Neutrophil (primary cell): Measurements from ENCODE around the gene DOCK4.

ENCODE experiments used
- H3K27ac ChIP-seq: fragments of 200-600 bp; sonication (generic); 2 replicates; pipeline ENCODE4 v1.5.1; 2016; ENCODE audit warnings: mild to moderate bottlenecking, moderate library complexity
- H3K27me3 ChIP-seq: fragments of 200-600 bp; sonication (generic); 2 replicates; pipeline ENCODE4 v1.6.0; 2016; ENCODE audit warnings: mild to moderate bottlenecking
- H3K36me3 ChIP-seq: fragments of 200-600 bp; sonication (generic); 2 replicates; pipeline ENCODE4 v1.5.1; 2017
- H3K4me1 ChIP-seq, 2 experiments: fragments of 200-600 bp in 1 of 2; sonication (generic) in 1 of 2; 1 replicate in 1 of 2; 2 replicates in 1 of 2; pipeline versions ENCODE4 v1.5.1 to v1.6.1; 2013 to 2016; ENCODE audit warnings: low read depth in 1 of 2, low read length in 1 of 2, mild to moderate bottlenecking in 1 of 2, moderate library complexity in 1 of 2; ENCODE audit not compliant: control insufficient read depth in 1 of 2, insufficient read depth in 1 of 2
- H3K4me3 ChIP-seq, 2 experiments: fragments of 200-600 bp in 1 of 2; sonication (generic) in 1 of 2; 1 replicate in 1 of 2; 2 replicates in 1 of 2; pipeline ENCODE4 v1.5.1; 2013 to 2016; ENCODE audit warnings: low read depth in 1 of 2, low read length in 1 of 2, mild to moderate bottlenecking in 1 of 2, moderate library complexity in 1 of 2
- H3K9me3 ChIP-seq: fragments of 200-600 bp; sonication (generic); 2 replicates; pipeline ENCODE4 v1.5.1; 2016
- TF ChIP-seq, protein P1 (sequence below): fragments of 200-600 bp; sonication (generic); IDR thresholded peaks from 2 replicates; pipeline ENCODE4 v1.5.1; 2016; ENCODE audit warnings: antibody characterized with exemption

The DOCK4 gene

DNA sequence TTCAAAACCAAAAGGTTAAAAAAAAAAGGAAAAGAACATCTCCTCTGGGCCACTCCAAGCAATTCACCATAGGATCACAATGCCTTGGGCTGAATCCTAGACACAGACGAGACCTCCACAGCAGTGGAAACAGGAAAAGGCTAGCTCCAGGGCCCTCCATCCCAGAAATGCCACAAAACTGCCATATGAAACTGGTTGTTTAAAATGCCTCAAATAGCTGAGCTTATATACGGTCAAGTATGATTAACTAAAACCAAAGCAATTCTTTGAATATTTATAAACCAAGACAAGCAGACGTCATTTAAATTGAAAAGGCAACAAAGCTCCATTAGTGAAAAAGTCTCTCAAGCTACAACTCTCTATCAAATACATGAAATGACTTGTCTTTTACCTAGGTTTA, 63.1 kb downstream of the DOCK4 start:
- Histone ChIP-seq H3K36me3 (no peaks in the 10 kb centered on the region), H3K4me1 (no peaks in the 10 kb centered on the region), H3K9me3 (no peaks in the 10 kb centered on the region), H3K4me3 (no peak overlapping the region), H3K27me3 (no peaks in the 10 kb centered on the region), H3K27ac (no peak overlapping the region)
- TF ChIP-seq, protein P1, sequence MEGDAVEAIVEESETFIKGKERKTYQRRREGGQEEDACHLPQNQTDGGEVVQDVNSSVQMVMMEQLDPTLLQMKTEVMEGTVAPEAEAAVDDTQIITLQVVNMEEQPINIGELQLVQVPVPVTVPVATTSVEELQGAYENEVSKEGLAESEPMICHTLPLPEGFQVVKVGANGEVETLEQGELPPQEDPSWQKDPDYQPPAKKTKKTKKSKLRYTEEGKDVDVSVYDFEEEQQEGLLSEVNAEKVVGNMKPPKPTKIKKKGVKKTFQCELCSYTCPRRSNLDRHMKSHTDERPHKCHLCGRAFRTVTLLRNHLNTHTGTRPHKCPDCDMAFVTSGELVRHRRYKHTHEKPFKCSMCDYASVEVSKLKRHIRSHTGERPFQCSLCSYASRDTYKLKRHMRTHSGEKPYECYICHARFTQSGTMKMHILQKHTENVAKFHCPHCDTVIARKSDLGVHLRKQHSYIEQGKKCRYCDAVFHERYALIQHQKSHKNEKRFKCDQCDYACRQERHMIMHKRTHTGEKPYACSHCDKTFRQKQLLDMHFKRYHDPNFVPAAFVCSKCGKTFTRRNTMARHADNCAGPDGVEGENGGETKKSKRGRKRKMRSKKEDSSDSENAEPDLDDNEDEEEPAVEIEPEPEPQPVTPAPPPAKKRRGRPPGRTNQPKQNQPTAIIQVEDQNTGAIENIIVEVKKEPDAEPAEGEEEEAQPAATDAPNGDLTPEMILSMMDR, result no peak

DNA sequence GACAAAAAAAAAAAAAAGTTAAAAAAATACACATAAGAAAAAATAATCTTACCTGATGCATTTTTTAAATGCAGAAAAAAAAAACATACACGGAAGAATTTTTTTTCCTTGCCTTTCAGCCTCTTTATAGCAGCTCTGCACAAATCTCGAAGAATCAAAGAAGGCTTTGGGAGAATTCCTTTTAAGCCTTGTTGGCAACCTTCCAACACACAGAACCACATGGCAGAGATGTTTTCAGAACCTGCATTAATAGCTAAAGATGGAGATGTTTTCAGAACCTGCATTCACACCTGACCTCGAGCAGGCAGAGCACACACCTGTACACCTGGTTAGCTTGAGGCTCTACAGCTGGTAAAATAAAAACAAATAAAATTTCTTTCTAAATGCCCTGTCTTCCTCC, 65.6 kb downstream of the DOCK4 start:
- no peak overlapping the region for H3K4me3 ChIP-seq
- H3K27me3 ChIP-seq, result no peaks in the 10 kb centered on the region
- H3K27ac ChIP-seq, result no peak overlapping the region
- no peaks in the 10 kb centered on the region for H3K9me3 ChIP-seq
- TF ChIP-seq, protein P1, result no peak
- no peaks in the 10 kb centered on the region for H3K36me3 ChIP-seq
- no peaks in the 10 kb centered on the region for H3K4me1 ChIP-seq

- H3K4me1 ChIP-seq, result no peaks in the 10 kb centered on the region
- H3K4me3 ChIP-seq, result no peak overlapping the region
- TF ChIP-seq, protein P1, result no peak
- H3K9me3 ChIP-seq, result no peaks in the 10 kb centered on the region
- no peaks in the 10 kb centered on the region for H3K36me3 ChIP-seq
- no peaks in the 10 kb centered on the region for H3K27me3 ChIP-seq
- no peak overlapping the region for H3K27ac ChIP-seq
Observed at GRCh38 chr7:112138938-112139337, 67.3 kb downstream of the DOCK4 start.

DNA sequence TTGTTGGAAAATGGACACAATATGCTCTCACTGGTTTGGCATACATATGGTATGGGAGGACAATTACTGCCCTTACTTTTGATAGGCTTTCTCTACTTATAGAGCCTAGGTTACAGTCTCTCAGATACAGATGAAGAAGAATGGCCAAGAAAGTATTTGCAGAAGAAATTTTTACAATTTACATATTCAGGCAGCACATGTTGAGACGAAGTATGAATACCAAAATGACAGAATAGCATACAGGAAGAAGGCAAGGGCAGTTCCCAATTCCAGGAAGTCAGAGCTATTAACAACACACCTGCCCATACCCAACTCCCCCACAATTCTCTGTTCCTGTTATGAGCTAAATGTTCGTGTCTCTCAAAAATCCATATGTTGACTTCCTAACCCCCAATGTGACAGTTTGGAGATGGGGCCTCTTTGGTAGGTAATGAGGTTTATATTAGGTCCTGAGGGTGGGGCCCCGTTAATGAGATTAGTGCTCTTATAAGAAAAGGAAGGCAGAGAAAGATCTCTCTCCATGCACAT, 67.8 kb downstream of the DOCK4 start:
- Histone ChIP-seq H3K4me3 (no peak overlapping the region), H3K36me3 (no peaks in the 10 kb centered on the region), H3K27ac (no peak overlapping the region), H3K9me3 (no peaks in the 10 kb centered on the region), H3K27me3 (no peaks in the 10 kb centered on the region), H3K4me1 (no peaks in the 10 kb centered on the region)
- TF ChIP-seq, protein P1, result no peak

- H3K27me3 ChIP-seq, result no peaks in the 10 kb centered on the region
- TF ChIP-seq, protein P1, result no peak
- no peaks in the 10 kb centered on the region for H3K9me3 ChIP-seq
- no peaks in the 10 kb centered on the region for H3K36me3 ChIP-seq
- H3K4me3 ChIP-seq, result no peak overlapping the region
- no peak overlapping the region for H3K27ac ChIP-seq
- no peaks in the 10 kb centered on the region for H3K4me1 ChIP-seq
Observed at GRCh38 chr7:112137141-112138101, 68.8 kb downstream of the DOCK4 start.
